ENCODE data around the gene RAD54L2. TPM values are rescaled to one million over a fixed set of nuclear protein-coding genes. Genes with fewer than 3 reads are reported as not detected.
"Not testable (repeated sequence)": the region's sequence is repeated elsewhere in the genome, so short reads cannot be mapped to it uniquely, and the experiment has no call there.

Gene RAD54L2
- total RNA-seq, 1 donor from 2014 or later, result 58.1 TPM

DNA sequence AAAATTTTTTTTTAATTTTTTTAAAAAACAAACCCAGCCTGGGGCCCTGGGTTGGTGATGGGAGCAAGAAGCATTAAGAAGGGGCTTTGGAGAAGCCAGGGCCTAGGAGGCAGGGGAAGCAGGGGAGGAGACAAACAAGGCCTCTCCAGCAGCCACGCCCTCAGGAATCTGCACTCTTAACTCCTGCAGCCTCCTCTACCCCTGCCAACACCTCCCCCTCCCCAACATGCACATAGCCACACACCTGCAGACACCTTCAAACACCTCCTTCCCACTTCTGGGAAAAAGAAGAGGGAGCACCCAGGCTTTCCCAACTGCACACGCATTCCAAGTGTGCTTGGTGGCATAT lies 36.0 kb upstream of the RAD54L2 start:
- Mint-ChIP-seq H3K4me3 (no peak overlapping the region), H3K36me3 (ENCODE audit: low read depth) (no peaks in the 10 kb centered on the region), H3K27ac (ENCODE audit: unreplicated experiment) (no peak overlapping the region), H3K9me3 (no peaks in the 10 kb centered on the region), H3K27me3 (ENCODE audit: low read depth) (no peaks in the 10 kb centered on the region), H3K4me1 (peaks cover 17% of the 10 kb centered on the region)
- no peak for DNase-seq (ENCODE audit: low read depth, low spot score)
- TF ChIP-seq, protein P1, sequence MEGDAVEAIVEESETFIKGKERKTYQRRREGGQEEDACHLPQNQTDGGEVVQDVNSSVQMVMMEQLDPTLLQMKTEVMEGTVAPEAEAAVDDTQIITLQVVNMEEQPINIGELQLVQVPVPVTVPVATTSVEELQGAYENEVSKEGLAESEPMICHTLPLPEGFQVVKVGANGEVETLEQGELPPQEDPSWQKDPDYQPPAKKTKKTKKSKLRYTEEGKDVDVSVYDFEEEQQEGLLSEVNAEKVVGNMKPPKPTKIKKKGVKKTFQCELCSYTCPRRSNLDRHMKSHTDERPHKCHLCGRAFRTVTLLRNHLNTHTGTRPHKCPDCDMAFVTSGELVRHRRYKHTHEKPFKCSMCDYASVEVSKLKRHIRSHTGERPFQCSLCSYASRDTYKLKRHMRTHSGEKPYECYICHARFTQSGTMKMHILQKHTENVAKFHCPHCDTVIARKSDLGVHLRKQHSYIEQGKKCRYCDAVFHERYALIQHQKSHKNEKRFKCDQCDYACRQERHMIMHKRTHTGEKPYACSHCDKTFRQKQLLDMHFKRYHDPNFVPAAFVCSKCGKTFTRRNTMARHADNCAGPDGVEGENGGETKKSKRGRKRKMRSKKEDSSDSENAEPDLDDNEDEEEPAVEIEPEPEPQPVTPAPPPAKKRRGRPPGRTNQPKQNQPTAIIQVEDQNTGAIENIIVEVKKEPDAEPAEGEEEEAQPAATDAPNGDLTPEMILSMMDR (conservative IDR thresholded peaks at IDR 0.05), result no peak

DNA sequence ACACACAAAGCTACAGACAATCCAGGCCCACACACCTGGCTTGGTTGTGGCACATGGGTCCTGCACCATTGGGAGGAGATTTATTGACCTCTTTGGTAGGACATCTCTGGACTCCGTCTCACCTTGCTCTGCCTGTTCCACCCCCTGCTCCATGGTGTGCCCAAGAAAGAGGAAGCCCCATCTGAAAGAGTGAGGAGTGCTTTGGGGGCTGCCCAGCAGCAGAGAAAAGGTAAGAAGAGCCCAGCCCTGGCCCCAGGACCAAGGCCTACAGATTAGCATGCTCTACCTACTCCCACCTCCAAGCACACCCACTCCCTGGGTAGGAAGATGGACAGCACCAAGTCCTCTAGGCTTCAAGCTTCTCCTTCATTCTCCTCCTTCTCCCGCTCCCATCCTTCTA lies 35.5 kb upstream of the RAD54L2 start:
- no peaks in the 10 kb centered on the region for H3K27me3 Mint-ChIP-seq (ENCODE audit: low read depth)
- H3K27ac Mint-ChIP-seq (ENCODE audit: unreplicated experiment), result peak overlapping the region; percentile 66
- no peaks in the 10 kb centered on the region for H3K9me3 Mint-ChIP-seq
- H3K36me3 Mint-ChIP-seq (ENCODE audit: low read depth), result no peaks in the 10 kb centered on the region
- no peak overlapping the region for H3K4me3 Mint-ChIP-seq
- TF ChIP-seq, protein P1 (conservative IDR thresholded peaks at IDR 0.05), result no peak
- peaks cover 17% of the 10 kb centered on the region for H3K4me1 Mint-ChIP-seq
- no peak for DNase-seq (ENCODE audit: low read depth, low spot score)

DNA sequence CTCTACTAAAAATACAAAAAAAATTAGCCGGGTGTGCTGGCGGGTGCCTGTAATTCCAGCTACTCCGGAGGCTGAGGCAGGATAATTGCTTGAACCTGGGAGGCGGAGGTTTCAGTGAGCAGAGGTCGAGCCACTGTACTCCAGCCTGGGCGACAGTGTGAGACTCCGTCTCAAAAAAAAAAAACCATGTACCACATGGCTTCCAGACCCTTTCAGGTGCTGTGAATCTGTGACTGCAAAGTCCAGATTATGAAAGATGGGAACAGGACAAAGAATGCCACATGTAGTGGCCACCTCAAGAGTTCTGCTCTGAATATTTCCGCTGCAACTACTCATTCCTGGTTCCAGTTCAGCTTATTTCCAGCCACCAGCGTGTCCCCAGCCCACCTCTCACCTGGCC lies 30.3 kb upstream of the RAD54L2 start:
- Mint-ChIP-seq H3K4me1 (no peaks in the 10 kb centered on the region), H3K27ac (ENCODE audit: unreplicated experiment) (no peak overlapping the region), H3K9me3 (no peaks in the 10 kb centered on the region)

DNA sequence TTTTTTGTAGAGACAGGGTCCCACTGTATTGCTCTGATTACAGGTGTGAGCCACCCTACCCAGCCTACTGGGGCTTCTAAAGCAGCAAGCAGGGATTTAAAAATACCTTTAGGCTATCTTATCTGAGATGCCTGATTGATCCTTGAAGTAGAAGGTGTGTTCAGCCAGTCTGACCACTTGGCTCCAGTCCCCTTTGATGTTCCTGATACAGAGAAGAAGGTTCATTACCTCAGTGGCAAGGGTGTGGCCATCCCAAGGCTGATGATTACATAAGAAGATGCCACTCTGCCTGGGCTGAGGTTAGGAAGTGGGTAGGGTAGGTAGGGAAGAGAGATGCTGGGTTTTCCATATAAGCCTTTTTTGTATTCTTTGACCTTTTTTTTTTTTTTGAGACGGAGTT lies 27.5 kb upstream of the RAD54L2 start:
- no peaks in the 10 kb centered on the region for H3K4me1 Mint-ChIP-seq
- H3K4me3 Mint-ChIP-seq, result no peak overlapping the region
- H3K27me3 Mint-ChIP-seq (ENCODE audit: low read depth), result no peaks in the 10 kb centered on the region
- H3K36me3 Mint-ChIP-seq (ENCODE audit: low read depth), result no peaks in the 10 kb centered on the region
- no peak overlapping the region for H3K27ac Mint-ChIP-seq (ENCODE audit: unreplicated experiment)
- DNase-seq (ENCODE audit: low read depth, low spot score), result no peak
- no peaks in the 10 kb centered on the region for H3K9me3 Mint-ChIP-seq
- TF ChIP-seq, protein P1 (conservative IDR thresholded peaks at IDR 0.05), result no peak

More for the DNA sequence above, 30.3 kb upstream of the RAD54L2 start:
- TF ChIP-seq, protein P1 (conservative IDR thresholded peaks at IDR 0.05), result no peak
- no peak for DNase-seq (ENCODE audit: low read depth, low spot score)
- H3K4me3 Mint-ChIP-seq, result no peak overlapping the region
- no peaks in the 10 kb centered on the region for H3K27me3 Mint-ChIP-seq (ENCODE audit: low read depth)
- no peaks in the 10 kb centered on the region for H3K36me3 Mint-ChIP-seq (ENCODE audit: low read depth)

DNA sequence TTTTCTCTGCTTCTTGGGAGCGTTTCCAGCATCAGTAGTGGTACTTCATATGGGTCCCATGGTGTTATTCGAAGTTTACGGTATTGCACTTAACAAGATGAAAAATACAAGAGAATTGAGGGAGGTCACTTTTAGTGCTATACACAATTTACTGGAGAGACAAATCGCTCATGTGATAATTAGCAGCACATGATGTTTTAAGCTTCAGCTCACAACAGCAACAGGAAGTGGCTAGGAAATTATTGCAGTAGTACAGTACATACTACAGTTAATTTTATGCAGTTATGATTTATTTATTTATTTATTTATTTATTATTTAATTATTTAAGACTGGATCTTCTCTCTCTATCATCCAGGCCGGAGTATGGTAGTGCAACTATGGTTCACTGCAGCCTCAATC lies 24.3 kb upstream of the RAD54L2 start:
- TF ChIP-seq, protein P1 (conservative IDR thresholded peaks at IDR 0.05), result no peak
- Mint-ChIP-seq H3K9me3 (no peaks in the 10 kb centered on the region), H3K4me1 (no peaks in the 10 kb centered on the region), H3K36me3 (ENCODE audit: low read depth) (no peaks in the 10 kb centered on the region), H3K27ac (ENCODE audit: unreplicated experiment) (no peak overlapping the region), H3K27me3 (ENCODE audit: low read depth) (no peaks in the 10 kb centered on the region), H3K4me3 (no peak overlapping the region)
- DNase-seq (ENCODE audit: low read depth, low spot score), result no peak

DNA sequence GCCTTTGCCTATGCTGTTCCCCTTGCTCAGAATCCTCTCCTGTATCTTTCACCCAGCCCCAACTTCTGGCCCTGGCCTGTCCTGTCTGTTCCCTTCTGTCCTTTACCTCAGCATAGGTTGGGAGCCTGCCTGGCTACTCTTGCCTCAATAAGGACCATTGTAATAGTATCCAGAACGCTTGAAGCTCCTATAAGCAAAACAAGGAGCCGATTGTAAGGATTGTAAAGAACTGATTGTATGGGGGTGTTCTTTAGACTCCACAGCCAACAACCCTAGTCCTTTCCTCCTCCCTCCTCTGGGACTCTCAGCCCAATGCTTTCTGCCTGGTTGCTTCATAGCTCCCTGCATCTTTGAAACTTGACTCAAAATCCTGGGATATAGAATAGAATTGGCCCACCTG lies 18.7 kb upstream of the RAD54L2 start:
- H3K36me3 Mint-ChIP-seq (ENCODE audit: low read depth), result no peaks in the 10 kb centered on the region
- no peaks in the 10 kb centered on the region for H3K27me3 Mint-ChIP-seq (ENCODE audit: low read depth)
- peaks cover 2% of the 10 kb centered on the region for H3K9me3 Mint-ChIP-seq
- H3K27ac Mint-ChIP-seq (ENCODE audit: unreplicated experiment), result peak overlapping the region; percentile 1
- peaks cover 16% of the 10 kb centered on the region for H3K4me1 Mint-ChIP-seq
- peak overlapping the region; percentile 2 for H3K4me3 Mint-ChIP-seq
- DNase-seq (ENCODE audit: low read depth, low spot score), result no peak
- TF ChIP-seq, protein P1 (conservative IDR thresholded peaks at IDR 0.05), result no peak

DNA sequence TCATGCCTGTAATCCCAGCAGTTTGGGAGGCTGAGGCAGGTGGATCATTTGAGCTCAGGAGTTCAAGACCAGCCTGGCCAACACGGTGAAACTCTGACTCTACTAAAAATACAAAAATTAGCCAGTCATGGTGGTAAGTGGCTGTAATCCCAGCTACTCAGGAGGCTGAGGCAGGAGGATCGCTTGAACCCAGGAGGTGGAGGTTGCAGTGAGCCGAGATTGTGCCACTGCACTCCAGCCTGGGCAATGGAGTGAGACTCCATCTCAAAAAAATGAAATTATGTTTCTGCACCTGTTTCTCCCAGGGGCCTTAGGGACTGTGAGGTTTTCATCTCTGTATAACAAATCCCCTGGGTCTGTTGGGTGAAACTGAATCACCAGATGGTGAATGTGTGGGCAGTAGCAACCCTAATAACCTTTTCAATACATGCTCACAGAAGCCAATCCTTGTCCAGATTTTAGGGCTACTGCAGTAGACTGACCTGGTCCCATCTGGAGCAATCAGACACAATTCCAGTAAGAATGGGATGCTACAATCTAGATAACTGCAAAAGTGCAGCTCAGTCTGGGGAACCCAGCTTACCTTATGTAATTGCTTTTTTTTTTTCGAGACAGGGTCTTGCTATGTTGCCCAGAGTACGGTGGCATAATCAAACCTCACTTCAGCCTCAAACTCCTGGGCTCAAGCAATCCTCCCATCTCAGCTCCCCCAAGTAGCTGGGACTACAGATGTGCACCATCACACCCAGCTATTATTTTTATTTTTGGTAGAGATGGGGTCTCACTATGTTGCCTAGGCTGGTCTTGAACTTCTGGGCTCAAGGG lies 17.4 kb upstream of the RAD54L2 start:
- not testable (repeated sequence) for H3K4me3 Mint-ChIP-seq; H3K27me3 Mint-ChIP-seq (ENCODE audit: low read depth); H3K9me3 Mint-ChIP-seq; DNase-seq (ENCODE audit: low read depth, low spot score); H3K36me3 Mint-ChIP-seq (ENCODE audit: low read depth); H3K27ac Mint-ChIP-seq (ENCODE audit: unreplicated experiment)
- peaks cover 16% of the 10 kb centered on the region for H3K4me1 Mint-ChIP-seq

All from neural crest cell (in vitro differentiated cells).